Right lung (tissue), 5 donors: ENCODE results near the gene BASP1. TPM values are rescaled to one million over a fixed set of nuclear protein-coding genes. Genes with fewer than 3 reads are reported as not detected.
A peak's percentile ranks its signal among the peaks of the same experiment; 100 is the strongest.
"Not testable (repeated sequence)": the region's sequence is repeated elsewhere in the genome, so short reads cannot be mapped to it uniquely, and the experiment has no call there.

Experiments used
- DNase-seq, 2 donors: peaks; one replicate each; pipeline ENCODE4 v3.0.0-alpha.2; 2013
- polyA plus RNA-seq, 5 donors: library from polyadenylated mRNA; unstranded; fragments of 120-200 nt; gene quantifications; one replicate each; pipeline versions ENCODE4 v1.2.1 to v1.2.3, GENCODE V29; 2013; ENCODE audit warnings: inconsistent platforms in 1 of 5, low replicate concordance in 1 of 5; ENCODE audit not compliant: insufficient read length in 5 of 5, insufficient read depth in 1 of 5

The BASP1 gene
- polyA plus RNA-seq, 5 donors: 39.2 to 53.8 (median 45.1) TPM

DNA sequence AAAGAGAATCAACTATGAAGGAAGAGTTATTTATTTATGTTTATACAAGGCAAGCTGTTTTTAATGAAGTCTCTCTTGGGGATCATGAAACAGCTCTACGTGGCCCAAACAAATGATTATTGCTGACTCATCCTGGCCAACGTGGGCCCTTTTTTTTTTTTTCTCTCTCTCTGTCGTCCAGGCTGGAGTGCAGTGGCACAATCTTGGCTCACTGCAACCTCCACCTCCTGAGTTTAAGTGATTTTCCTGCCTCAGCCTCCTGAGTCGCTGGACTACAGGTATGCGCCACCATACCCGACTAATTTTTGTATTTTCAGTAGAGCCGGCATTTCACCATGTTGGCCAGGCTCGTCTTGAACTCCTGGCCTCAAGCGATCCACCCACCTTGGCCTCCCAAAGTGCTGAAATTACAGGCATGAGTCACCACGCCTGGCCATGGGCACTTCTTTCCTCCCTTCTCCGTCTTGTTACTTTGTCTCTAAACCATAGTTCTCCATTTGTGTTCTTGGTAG is 98.3 kb downstream of the BASP1 start:
- peak in 1 of 2 donors; percentile 11 for DNase-seq

DNA sequence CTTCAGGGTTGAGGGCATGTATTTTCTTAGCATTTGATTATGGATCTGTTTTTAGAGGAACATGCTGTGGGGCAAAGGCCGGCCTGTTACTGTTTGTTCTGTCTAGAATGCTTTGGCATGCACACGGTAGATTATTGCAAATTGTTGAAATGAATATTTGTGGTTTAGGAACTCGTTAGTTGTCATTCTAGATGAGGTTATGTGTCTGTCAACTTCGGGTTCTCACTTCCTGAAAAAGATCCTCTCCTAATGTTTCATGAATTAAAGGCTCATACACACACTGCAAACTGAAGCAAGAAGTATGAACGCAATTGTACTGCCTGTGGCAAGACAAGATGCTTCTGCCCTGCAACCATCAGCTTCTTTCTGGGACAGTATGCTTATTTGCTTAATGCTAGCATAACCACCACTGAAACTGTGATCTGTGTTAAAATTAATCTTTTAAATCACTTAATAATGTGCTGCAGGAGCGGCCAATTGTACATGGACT is 99.6 kb downstream of the BASP1 start:
- DNase-seq: no peak

DNA sequence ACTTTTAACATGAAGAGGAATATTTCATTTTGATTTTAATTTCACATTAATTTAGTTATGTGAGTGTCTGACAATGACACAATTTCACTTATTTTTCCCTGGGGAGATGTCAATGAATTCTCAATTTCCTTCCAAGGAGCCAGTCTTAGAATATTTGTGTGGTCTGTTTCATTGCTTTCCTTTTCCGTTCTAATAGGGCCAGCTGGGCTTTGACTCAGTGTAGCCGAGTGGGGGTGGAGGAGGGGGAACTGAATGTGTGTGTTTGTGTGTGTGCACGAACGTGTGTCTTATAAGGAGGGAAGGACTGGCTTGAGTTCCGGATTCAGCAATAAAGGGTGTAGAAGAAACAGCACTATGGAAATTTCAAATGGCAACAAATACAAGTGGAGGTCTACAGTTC is 100.0 kb downstream of the BASP1 start:
- no peak for DNase-seq

DNA sequence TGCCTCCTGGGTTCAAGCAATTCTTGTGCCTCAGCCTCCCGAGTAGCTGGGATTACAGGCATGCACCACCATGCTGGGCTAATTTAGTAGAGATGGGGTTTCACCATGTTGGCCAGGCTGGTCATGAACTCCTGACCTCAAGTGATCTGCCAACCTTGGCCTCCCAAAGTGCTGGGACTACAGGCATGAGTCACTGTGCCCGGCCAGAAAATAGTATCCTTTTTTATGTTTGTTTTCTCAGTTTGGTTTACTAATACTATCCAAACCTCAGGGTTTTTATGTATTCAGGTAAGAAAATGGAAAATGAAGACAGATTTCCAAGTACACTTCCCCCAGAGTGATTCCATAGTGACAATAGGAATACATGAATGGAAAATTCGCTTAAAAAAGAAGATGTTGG is 101.7 kb downstream of the BASP1 start:
- DNase-seq: not testable (repeated sequence)

GRCh38 chr5:17325770-17326599 is 108.6 kb downstream of the BASP1 start:
- DNase-seq: no peak
